Stimulated activated CD8-positive, alpha-beta memory T cell treated with anti-CD3 and anti-CD28 coated beads, Interleukin-2, amount 100 ng/mL, for 48 hours (primary cell): Measurements from ENCODE around the gene NECAB2.

ENCODE experiments used
- DNase-seq, 2 donors: peaks; one replicate each; pipeline ENCODE4 v3.0.0-alpha.2; 2020; ENCODE audit warnings: low read depth in 2 of 2

The NECAB2 gene

DNA sequence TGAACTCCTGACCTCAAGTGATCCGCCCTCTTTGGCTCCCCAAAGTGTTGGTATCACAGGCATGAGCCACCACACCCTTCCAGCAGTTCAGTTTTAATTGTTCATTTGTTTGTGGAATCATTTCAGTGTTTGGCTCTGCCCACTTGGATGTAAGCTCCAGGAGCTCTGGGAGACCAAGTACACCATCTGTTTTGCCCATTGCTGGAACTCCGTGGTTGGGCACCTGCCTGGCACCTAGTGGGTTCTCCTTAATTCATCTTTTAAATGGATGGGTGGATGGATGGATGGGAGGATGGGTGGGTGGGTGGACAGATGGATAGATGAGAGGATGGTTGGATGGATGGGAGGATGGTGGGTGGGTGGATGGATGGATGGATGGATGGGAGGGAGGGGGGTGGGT, 953 bp upstream of the NECAB2 start:
- DNase-seq: no peak

DNA sequence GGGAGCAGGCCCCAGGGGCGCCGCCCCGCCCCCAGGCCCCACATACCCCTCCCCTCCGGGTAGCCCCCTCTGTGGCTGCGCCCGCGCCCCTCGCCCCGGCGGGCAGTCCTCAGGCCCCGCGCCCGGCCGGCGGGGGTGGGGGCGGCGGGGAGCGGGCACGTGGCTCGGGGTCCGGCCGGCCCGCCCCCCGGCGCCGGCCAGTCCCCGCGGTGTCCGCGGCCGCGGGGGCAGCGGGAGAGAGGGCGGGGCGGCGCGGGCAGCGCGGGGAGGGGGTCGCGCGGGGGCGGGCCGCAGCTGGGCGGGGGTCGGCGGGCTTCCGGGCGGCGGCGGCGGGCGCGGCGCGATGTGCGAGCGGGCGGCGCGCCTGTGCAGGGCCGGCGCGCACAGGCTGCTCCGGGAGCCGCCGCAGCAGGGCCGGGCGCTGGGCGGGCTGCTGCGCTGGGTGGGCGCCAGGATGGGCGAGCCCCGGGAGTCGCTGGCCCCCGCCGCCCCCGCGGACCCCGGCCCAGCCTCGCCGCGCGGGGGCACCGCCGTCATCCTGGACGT, 335 bp downstream of the NECAB2 start:
- DNase-seq: no peak

DNA sequence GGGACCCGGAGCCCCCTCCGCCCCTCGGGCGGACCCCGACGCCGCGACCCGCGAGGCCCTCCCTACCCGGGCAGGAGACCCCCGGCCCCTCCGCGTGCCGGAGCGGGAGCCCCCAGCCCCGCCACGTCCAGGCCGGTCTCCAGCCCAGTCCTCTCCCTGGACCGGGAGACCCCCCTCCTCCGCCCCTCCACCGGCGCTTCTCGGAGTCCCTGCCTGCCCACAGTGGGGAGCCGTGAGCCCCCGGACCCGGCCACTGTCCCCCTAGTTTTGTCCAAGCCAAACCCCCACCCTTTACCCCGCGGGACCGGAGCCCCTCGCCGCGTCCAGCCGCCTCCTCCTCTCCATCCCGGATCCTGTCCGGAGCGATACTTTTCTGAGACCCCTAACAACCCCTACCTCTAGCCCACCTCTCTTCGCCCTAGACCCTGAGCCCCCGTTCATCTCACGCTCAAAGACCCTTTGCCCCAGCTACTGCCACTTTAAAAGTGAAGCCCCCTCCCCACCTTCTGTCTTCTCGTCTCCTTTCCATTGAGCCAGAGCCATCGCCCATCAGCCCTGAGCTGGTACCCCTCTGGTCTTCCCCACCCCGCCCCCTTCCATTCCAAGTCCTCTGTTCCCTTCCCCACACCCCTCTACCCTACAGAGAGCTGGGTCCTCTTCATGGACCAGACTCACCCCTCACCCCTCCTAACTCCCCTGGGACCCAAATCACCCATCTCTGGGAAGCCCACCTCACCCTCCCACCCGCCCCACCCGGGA, 1.0 kb downstream of the NECAB2 start:
- DNase-seq: no peak

DNA sequence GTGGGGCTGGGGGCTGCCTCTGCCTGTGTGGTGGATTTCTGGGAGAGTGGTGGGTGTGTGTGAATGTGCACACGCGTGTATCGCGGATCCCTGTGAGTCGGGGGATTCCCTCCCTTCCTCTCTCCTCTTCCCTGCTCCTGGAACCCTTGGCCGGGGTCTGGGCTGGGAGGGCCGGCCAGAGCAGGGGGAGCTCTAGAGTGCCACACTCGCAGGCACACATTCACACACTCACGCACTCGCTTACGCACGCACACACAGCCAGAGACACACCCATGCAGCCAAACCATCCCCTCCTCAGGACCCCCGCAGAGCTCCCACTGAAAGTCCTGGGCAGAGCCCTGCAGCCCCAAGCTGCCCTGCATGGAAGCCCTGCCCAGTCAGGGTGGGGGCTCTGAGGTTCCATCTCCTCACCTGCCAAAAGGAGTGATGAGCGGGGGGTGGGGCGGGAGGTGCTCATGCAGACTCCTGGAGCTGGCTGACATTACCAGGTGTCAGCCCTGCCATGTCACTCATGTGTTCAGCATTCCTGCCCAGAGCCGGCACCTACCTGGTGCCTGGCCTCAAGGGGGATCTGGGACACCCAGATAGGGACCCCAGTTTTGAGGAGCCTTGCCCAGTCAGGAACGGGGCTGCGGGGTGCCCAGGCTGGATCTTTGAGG, 1.9 kb downstream of the NECAB2 start:
- no peak for DNase-seq

DNA sequence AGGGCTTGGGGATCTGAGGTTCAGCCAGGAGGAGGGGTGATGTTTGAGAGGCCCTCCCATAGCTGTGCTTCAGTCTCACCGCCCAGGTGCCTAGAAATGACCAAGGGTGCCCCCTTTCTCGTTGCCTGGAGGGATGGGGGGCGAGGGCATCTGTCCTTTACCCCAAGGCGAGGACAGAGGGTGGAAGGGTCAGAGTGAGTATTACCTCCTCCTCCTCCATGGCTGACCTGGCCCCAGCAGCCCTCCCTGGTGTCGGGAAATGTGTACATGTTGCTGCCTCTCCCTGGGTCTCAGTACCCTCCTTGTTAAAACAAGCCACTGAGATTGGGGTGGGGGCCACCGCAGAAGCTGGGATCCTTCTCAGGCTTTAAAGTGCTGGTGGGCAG, 2.4 kb downstream of the NECAB2 start:
- DNase-seq: no peak

DNA sequence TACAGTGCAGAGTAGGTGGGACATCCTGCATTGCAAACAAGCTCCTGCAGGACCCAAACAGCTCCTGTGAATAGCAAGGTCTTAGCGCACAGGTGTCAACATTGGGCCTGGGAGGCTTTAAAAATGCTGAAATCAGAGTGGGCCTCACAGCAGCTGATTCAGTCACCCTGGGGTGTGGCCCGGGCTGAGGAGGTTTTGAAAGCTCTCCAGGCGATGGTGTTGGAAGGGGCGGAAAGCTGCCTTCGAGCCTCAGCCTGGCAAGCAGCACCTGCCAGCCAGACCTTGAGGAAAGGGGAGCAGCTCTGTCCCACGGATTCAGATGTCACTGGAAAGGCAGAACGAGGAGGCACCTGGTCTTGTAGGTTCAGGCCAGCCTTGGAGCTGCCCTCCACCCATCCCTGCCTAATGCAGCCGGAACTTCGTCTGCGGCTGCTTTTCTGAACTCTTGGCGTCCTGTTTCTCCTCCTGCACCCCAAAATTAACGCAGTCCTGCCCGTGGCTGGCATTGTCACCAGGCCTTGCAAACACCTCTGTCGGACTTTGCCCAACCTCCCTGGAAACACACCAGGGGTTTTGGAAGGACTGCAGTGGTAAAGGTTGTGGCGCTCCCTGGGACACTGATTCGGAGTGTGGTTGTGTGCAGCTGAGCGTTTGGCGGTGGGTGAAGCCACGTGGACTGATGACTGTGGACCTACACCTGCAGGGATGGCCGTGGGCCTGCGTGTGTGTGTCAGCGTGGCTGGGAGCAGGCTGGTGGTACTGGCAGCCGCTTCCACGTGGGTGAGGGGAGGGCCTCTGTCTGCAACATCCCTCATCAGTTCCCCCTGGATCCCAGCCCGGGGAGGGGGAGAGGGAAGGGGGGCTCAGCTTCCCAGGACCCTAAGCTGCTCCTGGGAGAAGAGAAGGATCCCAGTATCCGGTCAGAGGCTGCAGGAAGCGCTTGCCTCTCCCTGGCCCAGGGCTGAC, 3.4 kb downstream of the NECAB2 start:
- no peak for DNase-seq

DNA sequence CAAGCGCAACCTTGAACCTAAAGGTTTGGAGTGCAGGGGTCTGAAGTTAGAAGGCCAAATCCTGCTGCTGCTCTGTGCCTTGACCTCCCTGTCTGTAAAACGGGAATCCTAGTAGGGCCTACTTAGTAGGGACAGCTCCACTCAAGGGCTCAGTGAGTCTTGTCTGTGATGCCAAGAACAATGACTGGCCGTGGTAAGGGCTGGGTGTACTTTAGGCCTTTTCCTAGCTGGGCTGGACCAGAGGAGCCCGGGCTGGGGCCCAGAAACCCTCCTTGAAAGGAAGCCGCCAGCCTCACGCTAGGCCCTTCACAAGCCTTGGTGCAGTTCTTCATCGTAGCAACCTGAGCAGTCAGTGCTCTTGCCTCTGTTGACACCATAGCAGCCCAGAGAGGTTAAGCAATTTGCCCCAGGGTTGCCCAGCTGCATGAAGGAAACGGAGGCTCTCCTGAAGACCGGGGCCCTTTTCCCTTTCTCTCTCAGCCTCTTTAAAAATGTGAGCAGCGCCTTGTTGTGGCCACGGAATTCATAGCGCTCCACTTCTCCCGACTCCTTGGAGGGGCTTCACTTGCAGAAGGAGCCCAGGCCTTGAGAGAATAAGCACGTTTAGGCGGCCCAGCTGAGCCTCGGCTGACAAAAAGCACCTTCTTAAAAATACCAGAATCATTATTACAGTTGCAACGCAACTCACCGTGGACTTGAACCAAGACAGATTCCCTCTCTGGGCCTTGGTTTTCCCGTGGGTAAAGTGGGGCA, 4.4 kb downstream of the NECAB2 start:
- no peak for DNase-seq

DNA sequence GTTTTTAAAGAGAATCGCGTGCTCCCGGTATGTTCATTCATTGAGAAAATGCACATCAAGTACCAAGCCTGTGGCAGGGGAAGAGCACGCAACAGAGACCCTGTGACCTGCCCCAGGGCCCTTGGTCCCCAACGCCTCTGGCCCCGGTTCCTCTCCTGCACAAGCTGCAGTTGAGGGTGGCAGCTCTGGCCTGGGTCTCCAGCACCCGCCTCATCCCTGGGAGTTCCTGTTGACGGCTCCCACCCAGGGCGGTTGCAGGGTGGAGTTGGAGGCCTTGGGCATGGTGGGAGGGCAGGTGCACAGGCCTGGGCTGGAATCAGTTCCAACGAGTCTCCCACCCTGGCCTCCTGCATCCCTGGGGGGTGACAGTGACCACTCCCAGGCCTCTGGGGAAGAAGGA, 5.0 kb downstream of the NECAB2 start:
- DNase-seq: no peak

DNA sequence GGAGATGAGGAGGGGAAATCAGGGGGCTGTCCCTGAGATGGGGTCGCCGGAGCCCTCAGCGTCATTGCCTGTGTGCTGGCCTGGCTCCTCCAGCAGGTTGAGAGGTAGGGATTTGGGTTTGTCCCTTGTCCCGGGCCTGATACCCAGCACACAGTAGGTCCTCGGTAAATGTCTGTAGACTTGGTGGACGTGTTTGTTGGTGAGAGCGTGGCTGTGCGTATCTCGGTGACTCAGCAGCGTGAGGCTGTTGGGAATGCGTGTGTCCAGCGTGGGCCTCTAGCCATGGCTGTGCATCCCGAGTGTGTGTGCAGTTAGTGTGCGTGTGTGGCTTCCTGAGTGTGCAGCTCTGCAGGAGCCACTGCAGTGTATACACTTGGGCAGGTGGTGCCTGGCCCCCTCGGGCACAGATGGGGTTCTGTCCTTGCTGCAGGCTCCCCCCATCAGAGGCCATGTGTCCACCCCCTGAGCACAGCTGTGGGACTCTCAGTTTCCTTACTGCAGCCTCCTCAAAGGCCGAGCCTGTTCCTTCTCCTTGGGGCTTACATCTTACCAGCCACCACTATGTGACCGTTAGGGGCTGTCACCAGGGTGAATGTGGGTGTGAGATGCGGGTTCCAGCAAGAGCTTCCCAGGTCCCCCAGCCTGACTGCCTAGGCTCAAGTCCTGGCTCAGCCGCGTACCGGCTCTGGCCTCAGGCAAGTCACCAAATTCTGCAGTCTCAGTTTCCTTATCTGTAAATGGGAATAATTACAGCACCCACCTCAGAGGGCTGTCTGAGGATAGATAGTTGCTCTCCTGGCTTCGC, 5.7 kb downstream of the NECAB2 start:
- DNase-seq: no peak

DNA sequence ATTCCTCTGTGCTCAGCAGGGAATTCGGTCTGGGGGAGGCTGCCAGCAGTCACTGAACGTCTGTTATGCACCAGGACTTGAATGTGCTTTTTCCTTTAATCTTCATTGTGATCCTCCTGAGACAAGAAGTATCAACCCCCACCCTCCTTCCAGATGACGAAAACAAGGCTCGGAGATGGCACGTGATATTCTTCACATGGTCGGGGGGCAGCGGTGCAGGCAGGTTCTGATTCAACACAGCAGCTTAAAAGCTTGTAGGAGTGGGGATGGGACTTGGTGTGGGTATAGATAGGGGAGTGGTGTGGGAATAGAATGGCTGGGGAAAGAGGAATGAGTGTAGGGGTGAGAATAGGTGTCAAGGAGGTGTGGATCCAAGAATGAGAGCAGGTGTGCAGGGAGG, 6.4 kb downstream of the NECAB2 start:
- DNase-seq: no peak

DNA sequence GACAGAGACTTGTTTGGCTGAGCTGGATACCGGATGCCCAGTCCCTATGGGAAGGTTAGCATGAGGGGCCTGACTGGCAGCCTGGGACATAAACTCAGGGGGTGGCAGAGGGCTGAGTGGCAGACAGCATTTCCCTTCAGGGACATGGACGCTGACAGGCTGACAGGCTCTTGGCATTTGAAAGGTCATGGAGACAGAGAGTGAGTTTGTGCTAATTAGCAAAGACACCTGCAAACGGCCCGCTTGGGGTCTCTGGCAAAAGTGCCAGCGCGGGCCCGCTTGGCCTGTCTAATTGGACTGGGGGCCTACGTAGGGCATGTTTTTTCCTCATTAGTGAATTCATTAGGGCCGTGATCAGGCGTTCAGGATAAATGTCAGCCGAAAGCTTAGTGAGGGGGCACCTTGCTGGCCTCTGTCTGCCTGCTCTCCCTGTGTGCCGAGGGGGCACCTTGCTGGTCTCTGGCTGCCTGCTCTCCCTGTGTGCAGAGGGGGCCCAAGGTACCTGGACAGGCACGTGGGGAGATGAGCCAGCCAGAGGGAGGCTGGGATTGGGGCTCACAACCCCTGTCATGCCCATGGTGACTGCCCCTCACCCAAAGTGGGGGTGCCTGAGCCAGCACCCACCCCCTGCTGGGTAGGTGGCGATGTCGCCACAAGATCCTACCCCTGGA, 7.7 kb downstream of the NECAB2 start:
- no peak for DNase-seq

DNA sequence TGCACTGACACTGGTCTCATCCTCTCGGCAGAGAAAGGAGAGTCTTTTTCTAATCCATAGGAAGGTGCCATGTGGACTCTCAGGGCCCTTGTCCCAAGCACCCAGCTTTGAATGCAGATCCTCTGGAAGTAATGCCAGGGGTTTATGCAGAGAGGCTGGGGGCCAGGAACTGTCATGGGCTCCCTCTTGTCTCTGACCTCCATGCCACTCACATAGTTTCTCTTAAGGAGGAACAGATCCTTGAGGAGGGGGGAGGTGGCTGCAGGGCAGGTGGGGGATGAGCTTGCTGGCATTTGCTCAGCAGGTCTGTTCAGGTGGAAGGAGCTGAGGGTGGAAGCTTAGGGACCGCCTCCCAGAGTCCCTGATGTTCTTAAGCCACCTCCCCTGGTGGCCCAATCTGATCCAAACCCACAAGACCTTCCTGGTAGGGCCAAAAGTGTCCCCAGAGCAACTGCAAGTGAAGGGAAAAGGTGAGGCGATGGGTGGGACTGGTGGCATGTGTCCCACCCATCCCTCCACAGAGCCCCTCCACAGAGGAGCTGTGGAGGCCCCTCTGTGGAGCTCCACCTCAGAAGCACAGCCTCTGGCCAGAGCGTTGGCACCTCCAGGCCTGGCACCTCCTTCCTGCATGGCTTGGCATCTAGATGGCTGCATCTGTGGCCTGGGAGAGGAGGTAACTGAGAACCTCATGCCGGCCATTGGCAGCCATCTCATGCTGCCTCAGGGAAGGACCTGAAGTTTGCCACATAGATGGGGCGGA, 9.2 kb downstream of the NECAB2 start:
- no peak for DNase-seq

DNA sequence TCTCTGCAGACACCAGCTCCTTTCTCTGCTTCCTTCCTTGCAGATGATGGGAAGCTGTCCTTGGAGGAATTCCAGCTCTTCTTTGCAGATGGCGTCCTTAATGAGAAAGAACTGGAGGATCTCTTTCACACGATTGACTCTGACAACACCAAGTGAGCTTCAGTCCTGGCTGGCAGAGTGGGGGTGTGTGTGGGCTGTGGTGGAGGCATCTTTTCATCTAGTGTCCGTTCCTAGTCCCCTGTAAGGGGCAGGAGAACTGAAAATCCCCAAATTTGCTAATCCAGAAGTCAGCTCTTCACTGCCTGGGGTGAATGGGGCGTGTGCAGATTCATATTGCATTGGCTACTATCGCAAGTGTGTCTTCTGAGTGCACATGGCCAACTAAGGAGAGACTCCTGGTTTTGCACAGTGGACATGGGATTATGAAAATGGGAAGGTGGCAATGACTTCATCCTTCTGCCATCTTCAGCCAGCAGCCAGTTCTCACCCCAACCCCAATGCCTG, 10.4 kb downstream of the NECAB2 start:
- no peak for DNase-seq

DNA sequence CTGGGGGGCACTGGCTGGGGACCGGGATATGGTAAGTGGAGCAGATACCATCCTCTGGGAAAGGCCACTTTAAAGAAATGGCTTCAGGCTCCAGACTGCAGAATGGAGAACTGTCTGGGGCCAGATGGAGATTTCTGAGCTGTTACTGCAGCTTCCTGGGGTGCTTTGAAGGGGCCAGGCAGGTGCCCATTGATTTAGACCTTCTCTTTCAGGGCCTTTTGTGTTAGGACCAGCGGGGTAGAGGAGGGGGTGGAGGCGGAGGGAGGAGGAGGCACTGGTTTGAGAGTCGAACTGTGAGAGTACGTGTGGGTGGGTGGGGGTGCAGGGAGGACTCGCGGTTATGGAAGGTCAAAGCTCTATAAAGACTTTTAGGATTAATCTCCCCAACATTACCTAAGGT, 11.4 kb downstream of the NECAB2 start:
- no peak for DNase-seq

DNA sequence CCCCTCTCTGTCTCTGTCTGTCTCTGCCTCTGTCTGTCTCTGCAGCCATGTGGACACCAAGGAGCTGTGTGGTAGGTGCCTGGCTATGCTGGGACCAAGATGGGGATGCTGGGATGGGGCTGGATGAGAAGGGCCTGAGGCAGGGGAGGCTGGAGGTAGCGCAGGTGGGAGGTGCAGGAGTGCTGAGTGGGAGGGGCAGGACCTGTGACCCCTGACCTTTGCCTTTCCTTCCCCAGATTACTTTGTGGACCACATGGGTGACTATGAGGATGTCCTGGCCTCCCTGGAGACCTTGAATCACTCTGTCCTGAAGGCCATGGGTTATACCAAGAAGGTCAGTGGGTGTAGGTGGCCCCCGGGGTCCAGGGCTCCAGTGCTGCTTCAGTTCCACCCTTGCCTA, 12.8 kb downstream of the NECAB2 start:
- DNase-seq: no peak

DNA sequence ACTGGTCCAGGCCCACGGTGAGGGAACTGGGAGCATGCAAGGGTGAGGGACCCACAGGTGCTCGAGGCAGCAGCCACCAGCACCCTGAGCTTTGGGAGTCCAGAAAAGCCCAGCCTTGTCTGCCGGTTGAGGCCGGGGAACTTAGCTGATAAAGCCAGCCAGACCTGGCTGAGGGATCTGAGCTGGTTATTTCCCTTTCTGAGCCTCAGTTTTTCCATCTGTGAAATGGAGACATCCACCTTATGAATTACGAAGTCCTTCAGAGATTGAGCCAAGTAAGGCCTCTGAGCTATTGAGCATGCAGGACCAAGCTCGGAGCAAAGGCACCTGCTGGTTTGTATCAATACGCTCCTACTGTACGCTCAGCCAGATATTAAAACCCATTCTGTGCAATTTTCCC, 13.8 kb downstream of the NECAB2 start:
- no peak for DNase-seq

DNA sequence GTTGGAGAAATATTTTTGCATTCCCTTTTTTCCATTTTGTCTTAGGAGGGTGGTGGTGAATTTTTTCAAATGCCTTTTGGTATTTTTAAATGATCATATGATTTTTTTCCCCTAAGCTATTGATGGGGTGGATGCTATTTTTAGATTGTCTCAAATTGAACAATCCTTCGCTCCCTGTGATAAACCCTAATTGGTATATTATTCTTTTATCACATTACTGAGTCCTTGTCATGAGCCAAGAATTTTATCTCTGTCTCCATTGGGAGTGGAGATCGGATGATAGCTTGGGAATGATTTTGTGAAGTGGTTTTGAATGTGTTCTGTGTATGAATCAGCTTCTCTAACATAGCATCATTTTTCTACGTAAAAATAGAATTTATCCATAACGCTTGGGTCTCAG, 15.4 kb downstream of the NECAB2 start:
- DNase-seq: no peak

DNA sequence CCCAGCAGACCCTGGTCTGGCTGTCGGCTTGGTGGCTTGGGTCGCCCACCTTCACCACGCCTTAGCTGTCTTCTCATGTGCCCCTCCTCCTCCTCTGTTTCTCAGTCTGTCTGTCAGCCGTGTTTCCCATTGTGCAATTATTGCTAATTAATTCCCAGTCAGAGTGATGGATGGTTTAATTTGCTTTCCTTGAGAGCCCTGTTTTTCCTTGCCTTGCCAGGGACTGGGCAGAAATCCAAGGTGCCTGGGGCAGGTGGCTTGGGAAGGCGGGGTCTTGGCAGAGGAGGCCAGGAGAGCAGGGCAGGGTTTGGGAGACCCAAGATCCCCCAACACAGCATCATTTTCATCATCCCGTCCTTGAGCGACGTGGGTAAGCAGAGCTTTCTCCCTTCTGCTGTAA, 21.3 kb downstream of the NECAB2 start:
- DNase-seq: no peak

DNA sequence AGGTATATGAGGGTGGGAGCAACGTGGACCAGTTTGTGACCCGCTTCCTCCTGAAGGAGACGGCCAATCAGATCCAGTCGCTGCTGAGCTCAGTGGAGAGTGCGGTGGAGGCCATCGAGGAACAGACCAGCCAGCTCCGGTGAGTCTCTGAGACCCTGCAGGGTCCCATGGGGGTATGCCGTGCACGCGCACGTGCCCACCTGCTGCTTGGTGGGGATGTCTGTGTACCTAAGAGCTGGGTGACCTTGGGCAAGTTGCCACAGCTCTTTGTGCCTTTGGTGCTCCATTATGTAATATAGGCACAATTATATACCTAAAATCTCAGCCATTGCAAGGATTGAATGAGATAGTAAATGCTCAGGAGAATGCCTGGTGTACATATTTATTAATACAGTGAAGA, 22.4 kb downstream of the NECAB2 start:
- no peak for DNase-seq
